Cardiac fibroblast (primary cell): Measurements from ENCODE around the gene SPATA9.
A peak's percentile ranks its signal among the peaks of the same experiment; 100 is the strongest.

ENCODE experiments used
- DNase-seq, 2 donors: peaks; one replicate each; pipeline versions ENCODE4 v3.0.0 to v3.0.0-alpha.2; 2010; ENCODE audit warnings: low read depth in 2 of 2
- H3K4me3 ChIP-seq, 2 donors: replicated peaks in 1 of 2; 1 replicate in 1 of 2; 2 replicates in 1 of 2; pipeline ENCODE4 v1.5.1; 2011; ENCODE audit warnings: low read depth in 2 of 2, low read length in 2 of 2, mild to moderate bottlenecking in 2 of 2, moderate library complexity in 1 of 2
- CTCF ChIP-seq: IDR thresholded peaks from one replicate; pipeline ENCODE4 v1.5.1; 2011; ENCODE audit warnings: low read depth, mild to moderate bottlenecking, low read length, inconsistent platforms

SPATA9 gene

GRCh38 chr5:95672641-95673040 lies 10.2 kb downstream of the SPATA9 start:
- TF ChIP-seq CTCF, result no peak
- peak in 1 of 2 donors; percentile 2 for DNase-seq
- H3K4me3 ChIP-seq, result no peak overlapping the region

- no peak for TF ChIP-seq CTCF
- DNase-seq, result no peak
- H3K4me3 ChIP-seq, result no peak overlapping the region
Observed at GRCh38 chr5:95671826-95672225, 11.0 kb downstream of the SPATA9 start.

GRCh38 chr5:95670568-95670967 lies 12.2 kb downstream of the SPATA9 start:
- H3K4me3 ChIP-seq, result no peak overlapping the region
- no peak for TF ChIP-seq CTCF
- DNase-seq, result peak in 1 of 2 donors; percentile 20

GRCh38 chr5:95669985-95670384 lies 12.8 kb downstream of the SPATA9 start:
- no peak overlapping the region for H3K4me3 ChIP-seq
- no peak for DNase-seq
- TF ChIP-seq CTCF, result no peak

- no peak for TF ChIP-seq CTCF
- peak; percentile 93 to 98 for DNase-seq
- H3K4me3 ChIP-seq, result no peak overlapping the region
Observed at GRCh38 chr5:95669540-95669939, 13.3 kb downstream of the SPATA9 start.

- DNase-seq, result peak; percentile 19 to 46
- H3K4me3 ChIP-seq, result no peak overlapping the region
Observed at GRCh38 chr5:95668728-95669127, 14.1 kb downstream of the SPATA9 start.

More at GRCh38 chr5:95668728-95669127, 14.1 kb downstream of the SPATA9 start:
- no peak for TF ChIP-seq CTCF
